Loucy (cell line): ENCODE data around the gene BCL2L1.

ENCODE experiments used
- H2AFZ ChIP-seq: fragments of 200-600 bp; sonication (generic); 2 replicates; pipeline ENCODE4 v1.6.0; 2016; ENCODE audit warnings: antibody characterized with exemption, mild to moderate bottlenecking, low read length, moderate library complexity
- H3F3A ChIP-seq: fragments of 200-600 bp; 2 replicates; pipeline ENCODE4 v1.6.0; 2016; ENCODE audit warnings: antibody characterized with exemption, low read depth, mild to moderate bottlenecking
- H3K27me3 ChIP-seq: fragments of 200-600 bp; sonication (generic); 2 replicates; pipeline ENCODE4 v1.6.1; 2014; ENCODE audit warnings: low read length, mild to moderate bottlenecking; ENCODE audit not compliant: insufficient read depth, poor library complexity, severe bottlenecking
- H3K36me3 ChIP-seq: fragments of 200-600 bp; sonication (generic); 2 replicates; pipeline ENCODE4 v1.6.1; 2016; ENCODE audit warnings: low read length; ENCODE audit not compliant: insufficient read depth
- H3K4me1 ChIP-seq: fragments of 200-600 bp; sonication (generic); 2 replicates; pipeline ENCODE4 v1.5.1; 2014; ENCODE audit warnings: low read length, mild to moderate bottlenecking; ENCODE audit not compliant: insufficient read depth, poor library complexity, severe bottlenecking
- H3K4me2 ChIP-seq: fragments of 200-600 bp; sonication (generic); 2 replicates; pipeline ENCODE4 v1.6.0; 2014; ENCODE audit warnings: antibody characterized with exemption, low read length, low read depth, mild to moderate bottlenecking; ENCODE audit not compliant: poor library complexity, severe bottlenecking
- H3K4me3 ChIP-seq: fragments of 200-600 bp; sonication (generic); 2 replicates; pipeline ENCODE4 v1.5.1; 2014; ENCODE audit warnings: low read length, mild to moderate bottlenecking, mixed read lengths; ENCODE audit not compliant: poor library complexity, severe bottlenecking
- H3K79me2 ChIP-seq: fragments of 200-600 bp; sonication (generic); 2 replicates; pipeline ENCODE4 v1.6.1; 2014; ENCODE audit warnings: low read length; ENCODE audit not compliant: insufficient read depth
- H3K9ac ChIP-seq: fragments of 200-600 bp; sonication (generic); 2 replicates; pipeline ENCODE4 v1.6.0; 2014; ENCODE audit warnings: mild to moderate bottlenecking, low read depth, low read length, moderate library complexity; ENCODE audit not compliant: poor library complexity, severe bottlenecking
- H3K9me2 ChIP-seq: fragments of 200-600 bp; sonication (generic); replicated peaks from 2 replicates; pipeline ENCODE4 v1.6.1; 2016; ENCODE audit warnings: low read depth, low read length, mixed read lengths
- H3K9me3 ChIP-seq: fragments of 200-600 bp; sonication (generic); 2 replicates; pipeline ENCODE4 v1.6.1; 2014; ENCODE audit warnings: mild to moderate bottlenecking, antibody characterized with exemption, low read length, low read depth; ENCODE audit not compliant: insufficient read depth
- H4K20me1 ChIP-seq: fragments of 200-600 bp; sonication (generic); 2 replicates; pipeline ENCODE4 v1.6.0; 2014; ENCODE audit warnings: antibody characterized with exemption, low read length, mild to moderate bottlenecking; ENCODE audit not compliant: insufficient read depth, poor library complexity, severe bottlenecking
- EZH2phosphoT487 ChIP-seq: fragments of 200-600 bp; IDR thresholded peaks from 2 replicates; pipeline ENCODE4 v1.6.1; 2018; ENCODE audit warnings: antibody characterized with exemption, mild to moderate bottlenecking, moderate library complexity, borderline replicate concordance
- TF ChIP-seq, protein P1 (sequence below): fragments of 200-600 bp; sonication (generic); conservative IDR thresholded peaks from 2 replicates; pipeline ENCODE4 v1.5.1; 2014; ENCODE audit warnings: mild to moderate bottlenecking, antibody characterized with exemption, low read length

BCL2L1 gene

DNA sequence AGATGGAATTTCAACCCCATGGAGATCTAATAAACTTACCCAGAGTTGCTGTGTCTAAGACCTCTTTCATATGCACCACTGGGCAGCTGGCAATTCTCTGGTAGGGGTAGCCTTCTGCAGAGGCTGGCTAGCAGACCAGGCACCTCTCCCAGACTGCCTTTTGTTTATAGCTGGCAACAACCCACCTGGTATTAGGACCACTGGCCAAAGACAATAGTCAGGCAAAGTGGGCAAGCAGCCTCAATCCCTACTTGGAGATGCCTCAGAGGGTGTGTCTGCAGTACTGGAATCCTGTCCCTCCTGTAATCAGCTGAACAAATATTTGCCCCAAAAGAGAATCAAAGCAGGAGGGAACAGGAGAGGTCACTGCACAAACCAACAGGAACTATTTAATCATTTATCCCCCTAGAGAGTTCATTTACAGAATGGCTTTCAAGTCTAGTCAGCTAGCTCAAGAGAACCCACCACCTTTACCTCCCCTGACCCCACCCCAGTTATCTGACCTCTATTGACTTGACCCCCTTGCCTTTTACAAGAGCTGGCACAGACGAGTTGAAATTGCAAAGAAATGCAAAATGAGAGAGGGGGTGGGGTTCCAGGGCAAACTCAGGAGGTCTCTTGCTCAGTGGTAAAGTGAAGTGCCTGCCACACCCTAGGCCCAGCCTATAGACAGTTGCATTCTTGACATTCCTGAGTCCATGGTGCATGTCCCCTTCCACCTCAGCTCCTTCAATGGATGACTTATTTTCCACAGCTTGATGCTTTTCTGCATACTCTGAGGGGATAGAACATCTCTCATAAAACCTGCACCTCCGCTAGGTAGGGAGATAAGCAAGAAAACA lies 2.8 kb downstream of the BCL2L1 start:
- H3K4me2 ChIP-seq, result peak overlapping the region; percentile 98
- H3F3A ChIP-seq, result no peaks in the 10 kb centered on the region
- no peaks in the 10 kb centered on the region for H3K9me3 ChIP-seq
- no peaks in the 10 kb centered on the region for H3K9me2 ChIP-seq
- no peak overlapping the region for H2AFZ ChIP-seq
- H3K4me1 ChIP-seq, result peaks cover 56% of the 10 kb centered on the region
- no peaks in the 10 kb centered on the region for H3K27me3 ChIP-seq
- H3K79me2 ChIP-seq, result peaks cover 78% of the 10 kb centered on the region
- H3K9ac ChIP-seq, result peak overlapping the region; percentile 99
- no peaks in the 10 kb centered on the region for H3K36me3 ChIP-seq
- peak overlapping the region; percentile 81 for H3K4me3 ChIP-seq
- H4K20me1 ChIP-seq, result peaks cover 53% of the 10 kb centered on the region
- TF ChIP-seq, protein P1, sequence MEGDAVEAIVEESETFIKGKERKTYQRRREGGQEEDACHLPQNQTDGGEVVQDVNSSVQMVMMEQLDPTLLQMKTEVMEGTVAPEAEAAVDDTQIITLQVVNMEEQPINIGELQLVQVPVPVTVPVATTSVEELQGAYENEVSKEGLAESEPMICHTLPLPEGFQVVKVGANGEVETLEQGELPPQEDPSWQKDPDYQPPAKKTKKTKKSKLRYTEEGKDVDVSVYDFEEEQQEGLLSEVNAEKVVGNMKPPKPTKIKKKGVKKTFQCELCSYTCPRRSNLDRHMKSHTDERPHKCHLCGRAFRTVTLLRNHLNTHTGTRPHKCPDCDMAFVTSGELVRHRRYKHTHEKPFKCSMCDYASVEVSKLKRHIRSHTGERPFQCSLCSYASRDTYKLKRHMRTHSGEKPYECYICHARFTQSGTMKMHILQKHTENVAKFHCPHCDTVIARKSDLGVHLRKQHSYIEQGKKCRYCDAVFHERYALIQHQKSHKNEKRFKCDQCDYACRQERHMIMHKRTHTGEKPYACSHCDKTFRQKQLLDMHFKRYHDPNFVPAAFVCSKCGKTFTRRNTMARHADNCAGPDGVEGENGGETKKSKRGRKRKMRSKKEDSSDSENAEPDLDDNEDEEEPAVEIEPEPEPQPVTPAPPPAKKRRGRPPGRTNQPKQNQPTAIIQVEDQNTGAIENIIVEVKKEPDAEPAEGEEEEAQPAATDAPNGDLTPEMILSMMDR, result no peak
- no peak for TF ChIP-seq EZH2phosphoT487

DNA sequence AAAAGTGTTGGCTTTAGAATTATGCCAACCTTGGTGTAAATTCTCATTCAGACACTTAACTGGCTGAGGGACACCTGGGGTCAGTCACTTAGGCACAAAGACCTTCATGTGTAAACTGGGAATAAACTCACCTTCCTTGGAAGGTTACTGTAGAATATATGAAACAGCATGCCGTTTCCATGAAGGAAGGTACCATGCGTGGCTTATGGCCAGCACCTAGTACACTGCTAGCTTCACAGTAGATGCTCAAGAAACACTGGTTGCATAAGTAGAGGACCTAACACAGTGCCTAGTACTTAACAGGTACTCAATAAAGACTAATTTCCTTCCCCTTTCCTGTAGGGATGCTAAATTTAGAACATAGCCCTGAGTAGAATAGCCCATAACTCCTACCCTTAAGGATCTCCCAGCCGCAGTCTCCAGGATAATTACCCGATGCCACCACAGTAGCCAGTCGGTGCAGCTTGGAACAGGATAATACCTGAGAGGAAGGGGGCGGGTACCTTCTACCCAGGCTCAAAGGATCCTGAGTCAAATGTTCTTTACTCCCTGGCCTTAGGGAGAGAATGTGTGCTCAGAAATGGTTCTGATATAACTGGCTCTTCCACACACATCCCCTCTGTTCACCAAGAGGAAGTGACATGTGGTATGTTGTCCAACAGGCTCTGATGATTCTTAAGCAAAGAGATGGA lies 3.6 kb downstream of the BCL2L1 start:
- Histone ChIP-seq H3F3A (no peaks in the 10 kb centered on the region), H4K20me1 (peaks cover 53% of the 10 kb centered on the region), H3K9ac (peak overlapping the region; percentile 99), H3K9me3 (no peaks in the 10 kb centered on the region), H3K27me3 (no peaks in the 10 kb centered on the region), H3K36me3 (peaks cover 3% of the 10 kb centered on the region; the same call in 1 of the 2 replicates), H3K9me2 (no peaks in the 10 kb centered on the region), H3K79me2 (peaks cover 86% of the 10 kb centered on the region), H3K4me1 (peaks cover 63% of the 10 kb centered on the region), H2AFZ (no peak overlapping the region), H3K4me2 (peak overlapping the region; percentile 98), H3K4me3 (peak overlapping the region; percentile 81)
- no peak for TF ChIP-seq EZH2phosphoT487
- TF ChIP-seq, protein P1, result no peak

DNA sequence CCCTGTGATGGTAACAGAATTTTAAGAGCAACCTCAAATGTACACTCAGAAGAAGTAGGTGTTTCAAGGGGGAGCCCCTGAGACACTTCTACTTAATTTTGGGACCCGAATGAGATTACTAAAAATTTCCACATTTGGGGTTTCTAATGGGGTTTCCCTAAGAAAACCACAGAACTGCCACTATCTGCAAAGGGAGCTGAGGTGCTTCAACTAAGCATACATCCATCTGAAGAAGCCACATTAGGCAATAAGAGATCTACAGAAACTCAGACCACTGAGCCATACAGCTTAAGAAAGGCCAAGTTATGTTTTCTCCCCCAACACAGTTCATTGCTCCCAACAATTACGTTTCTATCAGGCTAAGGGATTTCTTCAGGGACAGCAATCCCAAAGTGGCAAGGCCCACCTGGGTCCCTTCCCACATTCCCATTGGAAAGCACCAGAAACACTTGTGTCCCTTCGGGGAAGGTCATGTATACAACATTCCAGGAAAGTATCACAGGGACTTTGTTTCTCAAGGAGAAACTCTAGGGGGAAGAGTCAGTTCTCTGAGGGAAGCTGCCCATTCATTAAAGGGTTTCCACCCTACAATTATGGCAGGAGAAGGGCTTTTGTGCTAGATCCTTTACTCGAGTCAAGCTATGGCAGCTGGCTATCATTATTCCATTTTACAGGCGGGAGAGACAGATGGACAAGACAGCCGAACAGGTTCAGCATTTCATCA lies 5.0 kb downstream of the BCL2L1 start:
- H3K79me2 ChIP-seq, result peaks cover 100% of the 10 kb centered on the region
- H3K27me3 ChIP-seq, result no peaks in the 10 kb centered on the region
- peaks cover 66% of the 10 kb centered on the region for H4K20me1 ChIP-seq
- no peaks in the 10 kb centered on the region for H3K9me3 ChIP-seq
- H3K9ac ChIP-seq, result peak overlapping the region; percentile 59
- H3K4me2 ChIP-seq, result peak overlapping the region; percentile 98
- H2AFZ ChIP-seq, result no peak overlapping the region
- peaks cover 76% of the 10 kb centered on the region for H3K4me1 ChIP-seq
- H3F3A ChIP-seq, result no peaks in the 10 kb centered on the region
- H3K4me3 ChIP-seq, result peak overlapping the region; percentile 62
- TF ChIP-seq, protein P1, result no peak
- TF ChIP-seq EZH2phosphoT487, result no peak
- H3K9me2 ChIP-seq, result no peaks in the 10 kb centered on the region
- H3K36me3 ChIP-seq, result peaks cover 9% of the 10 kb centered on the region; the same call in 1 of the 2 replicates
